HCT116 (cell line): ENCODE results near the gene TBRG4. TPM values are rescaled to one million over a fixed set of nuclear protein-coding genes. Genes with fewer than 3 reads are reported as not detected.

Source experiments
- ATAC-seq: fragments of 200-7000 bp; cut with Tn5 transposase; 2 replicates; pipeline ENCODE4 v1.9.1; 2020; ENCODE audit warnings: mild to moderate bottlenecking, moderate library complexity
- BruUV-seq: library from RNA; stranded (reverse); fragments of 400-500 nt; replicated peaks from 2 replicates; lab custom pipeline; 2021; lab: Mats Ljungman, UMichigan
- CTCF ChIA-PET: fragments of 300-600 bp; sonication (Branson Sonifier 250); formaldehyde crosslinking; loops from one replicate; lab custom pipeline; 2021; ENCODE audit warnings: antibody characterized with exemption; lab: Charles Lee
- POLR2A ChIA-PET: fragments of 300-600, 350-600 bp; sonication (Branson Sonifier 250); formaldehyde crosslinking; loops from one replicate; lab custom pipeline; 2021; ENCODE audit warnings: antibody characterized with exemption; lab: Charles Lee
- RAD21 ChIA-PET, 2 experiments: fragments of 300-600 bp; sonication (Branson Sonifier 250); formaldehyde crosslinking; loops; one replicate each; lab custom pipeline; 2023; ENCODE audit warnings: low total read pairs in 2 of 2; ENCODE audit not compliant: uncharacterized antibody in 2 of 2, unreplicated experiment in 2 of 2, low non-redundant PET in 1 of 2; lab: Charles Lee
- DNase-seq: peaks from one replicate; pipeline ENCODE4 v3.0.0-alpha.2; 2010; ENCODE audit warnings: low read depth, low spot score
- H2AFZ ChIP-seq: fragments of 200-600 bp; shearing (Covaris generic), sonication (generic); 2 replicates; pipeline ENCODE4 v1.6.1; 2017; ENCODE audit warnings: low read depth, mixed run types, mixed read lengths, antibody characterized with exemption, low read length; ENCODE audit not compliant: poor library complexity, severe bottlenecking
- H3K27ac ChIP-seq: 2 replicates; pipeline ENCODE4 v1.5.1; 2012; ENCODE audit warnings: low read depth, low read length
- H3K27me3 ChIP-seq: fragments of 200-600 bp; sonication (generic); 2 replicates; pipeline ENCODE4 v1.6.1; 2016; ENCODE audit warnings: mixed run types, low read length, mixed read lengths; ENCODE audit not compliant: insufficient read depth
- H3K36me3 ChIP-seq, 2 experiments: fragments of 200-500 bp in 1 of 2; fragments of 200-600 bp in 1 of 2; sonication (Bioruptor generic) in 1 of 2; sonication (generic) in 1 of 2; 2 replicates each; pipeline versions ENCODE4 v1.5.1 to v1.6.1; 2014 to 2016; ENCODE audit warnings: low read length in 2 of 2, inconsistent platforms in 1 of 2, mixed read lengths in 1 of 2, mixed run types in 1 of 2; ENCODE audit not compliant: insufficient read depth in 2 of 2, control insufficient read depth in 1 of 2
- H3K4me1 ChIP-seq, 2 experiments: fragments of 200-600 bp in 1 of 2; sonication (generic) in 1 of 2; 2 replicates each; pipeline versions ENCODE4 v1.5.1 to v1.6.1; 2012 to 2017; ENCODE audit warnings: low read length in 2 of 2, inconsistent platforms in 1 of 2, mild to moderate bottlenecking in 1 of 2, mixed read lengths in 1 of 2, mixed run types in 1 of 2, moderate library complexity in 1 of 2; ENCODE audit not compliant: insufficient read depth in 2 of 2, control insufficient read depth in 1 of 2
- H3K4me2 ChIP-seq: fragments of 200-600 bp; sonication (generic); 2 replicates; pipeline ENCODE4 v1.6.1; 2017; ENCODE audit warnings: mixed run types, low read length, mixed read lengths
- H3K4me3 ChIP-seq, 2 experiments: fragments of 200-600 bp in 1 of 2; sonication (generic) in 1 of 2; replicated peaks in 1 of 2; 2 replicates each; pipeline ENCODE4 v1.5.1; 2011 to 2016; ENCODE audit warnings: low read length in 2 of 2, control low read depth in 1 of 2, low read depth in 1 of 2, mild to moderate bottlenecking in 1 of 2, mixed read lengths in 1 of 2, mixed run types in 1 of 2
- H3K79me2 ChIP-seq: fragments of 200-600 bp; sonication (generic); 2 replicates; pipeline ENCODE4 v1.6.1; 2017; ENCODE audit warnings: mild to moderate bottlenecking, mixed run types, low read length, moderate library complexity, mixed read lengths; ENCODE audit not compliant: insufficient read depth
- H3K9ac ChIP-seq: fragments of 200-600 bp; sonication (generic); 2 replicates; pipeline ENCODE4 v1.6.1; 2016; ENCODE audit warnings: low read length, mixed read lengths
- H3K9me2 ChIP-seq: fragments of 200-600 bp; sonication (generic), shearing (Covaris generic); 2 replicates; pipeline ENCODE4 v1.6.1; 2017; ENCODE audit warnings: mixed run types, mild to moderate bottlenecking, moderate library complexity; ENCODE audit not compliant: insufficient read depth
- H3K9me3 ChIP-seq, 2 experiments: fragments of 200-500 bp in 1 of 2; fragments of 200-600 bp in 1 of 2; sonication (Bioruptor generic) in 1 of 2; sonication (generic) in 1 of 2; 2 replicates each; pipeline ENCODE4 v1.6.1; 2014 to 2017; ENCODE audit warnings: low read length in 2 of 2, mixed read lengths in 2 of 2, inconsistent platforms in 1 of 2, low read depth in 1 of 2, mild to moderate bottlenecking in 1 of 2, mixed run types in 1 of 2, moderate library complexity in 1 of 2; ENCODE audit not compliant: control insufficient read depth in 1 of 2, insufficient read depth in 1 of 2
- H4K20me1 ChIP-seq: fragments of 200-600 bp; sonication (generic), shearing (Covaris generic); 2 replicates; pipeline ENCODE4 v1.6.1; 2017; ENCODE audit warnings: mixed run types, mild to moderate bottlenecking, moderate library complexity; ENCODE audit not compliant: insufficient read depth
- ATF3 ChIP-seq: IDR thresholded peaks from 2 replicates; pipeline ENCODE4 v1.6.1; 2012
- EGR1 ChIP-seq: IDR thresholded peaks from 2 replicates; pipeline ENCODE4 v1.6.1; 2012; ENCODE audit warnings: low read depth
- ELF1 ChIP-seq: IDR thresholded peaks from 2 replicates; pipeline ENCODE4 v1.6.1; 2012; ENCODE audit warnings: low read depth, borderline replicate concordance
- EZH2phosphoT487 ChIP-seq: fragments of 200-600 bp; IDR thresholded peaks from 2 replicates; pipeline ENCODE4 v1.6.1; 2018; ENCODE audit warnings: antibody characterized with exemption, borderline replicate concordance
- JUND ChIP-seq: IDR thresholded peaks from 2 replicates; pipeline ENCODE4 v1.6.1; 2012
- REST ChIP-seq: IDR thresholded peaks from 2 replicates; pipeline ENCODE4 v1.6.1; 2012; ENCODE audit warnings: low read depth
- SIN3A ChIP-seq: IDR thresholded peaks from 2 replicates; pipeline ENCODE4 v1.6.1; 2012; ENCODE audit warnings: low read depth
- SP1 ChIP-seq: IDR thresholded peaks from 2 replicates; pipeline ENCODE4 v1.6.1; 2012; ENCODE audit warnings: low read depth
- TCF7L2 ChIP-seq: IDR thresholded peaks from 2 replicates; pipeline ENCODE4 v1.7.0; 2011; ENCODE audit warnings: borderline replicate concordance, inconsistent platforms; ENCODE audit not compliant: insufficient read depth, insufficient read length; ENCODE audit errors: extremely low read depth
- YY1 ChIP-seq: IDR thresholded peaks from 2 replicates; pipeline ENCODE4 v1.6.1; 2011; ENCODE audit warnings: low read length, low read depth, moderate library complexity, mild to moderate bottlenecking; ENCODE audit not compliant: insufficient replicate concordance; ENCODE audit errors: extremely low read depth
- ZBTB33 ChIP-seq: IDR thresholded peaks from 2 replicates; pipeline ENCODE4 v1.6.1; 2011; ENCODE audit warnings: mild to moderate bottlenecking, low read length, moderate library complexity; ENCODE audit not compliant: insufficient replicate concordance; ENCODE audit errors: extremely low read depth
- ZNF274 ChIP-seq: fragments of 200-500 bp; sonication (Bioruptor generic); IDR thresholded peaks from 2 replicates; pipeline ENCODE4 v1.6.1; 2014; ENCODE audit warnings: mild to moderate bottlenecking, low read depth, low read length, inconsistent platforms
- intact Hi-C: fragments of 100-400 bp; cut with micrococcal nuclease; formaldehyde crosslinking; loops from 2 replicates; pipeline ENCODE4 v1.10.0; 2022
- total RNA-seq: library from RNA; stranded (reverse); gene quantifications from one replicate; pipeline ENCODE4 v1.2.1, GENCODE V29; 2021; ENCODE audit not compliant: unreplicated experiment

Gene TBRG4
- total RNA-seq, 1 experiment from 2014 or later: 136 TPM

- H3K79me2 ChIP-seq: peaks cover 39% of the 10 kb centered on the region
- no peaks in the 10 kb centered on the region for H3K9me3 ChIP-seq
- no TSS peak for BruUV-seq
- POLR2A ChIA-PET: interaction anchor here (1.5 to 1.6 kb wide), 2 partner anchors 10 to 126 kb away, joined by 5 to 7 read pairs; no protein-coding TSS in a partner anchor
- ATAC-seq: no peak
- H3K9ac ChIP-seq: peak overlapping the region; percentile 98
- intact Hi-C loops: loop anchor here (5.0 kb wide), 1 partner anchor 125 kb away; no protein-coding TSS in a partner anchor
- peaks cover 11 to 13% of the 10 kb centered on the region in 2 experiments for H3K4me1 ChIP-seq
- H3K4me3 ChIP-seq: peak overlapping the region; percentile 89 to 100
- H3K36me3 ChIP-seq: peaks cover 17 to 18% of the 10 kb centered on the region in 2 experiments
- no peak for DNase-seq
- no peaks in the 10 kb centered on the region for H3K27me3 ChIP-seq
- peak overlapping the region; percentile 87; the same call in 1 of the 2 replicates for H3K27ac ChIP-seq
- H4K20me1 ChIP-seq: peaks cover 8% of the 10 kb centered on the region
- H3K4me2 ChIP-seq: peak overlapping the region; percentile 73
- CTCF ChIA-PET: interaction anchor here (1.9 kb wide), 1 partner anchor 24 kb away, joined by 12 read pairs; no protein-coding TSS in a partner anchor
- RAD21 ChIA-PET: no interaction called here
- no peaks in the 10 kb centered on the region for H3K9me2 ChIP-seq
- no peak for TF ChIP-seq REST
- TF ChIP-seq ELF1: no peak
- TF ChIP-seq SIN3A: no peak
- no peak for TF ChIP-seq YY1
- TF ChIP-seq ZNF274: no peak
- TF ChIP-seq SP1: no peak
- TF ChIP-seq EZH2phosphoT487: no peak
- no peak for TF ChIP-seq TCF7L2
- TF ChIP-seq ATF3: no peak
- no peak for TF ChIP-seq EGR1
- TF ChIP-seq ZBTB33: no peak
- TF ChIP-seq JUND: no peak
- TF ChIP-seq, all 23 proteins: peak for 0
- H2AFZ ChIP-seq: no peak overlapping the region
These were observed 1.2 kb upstream of the TBRG4 start for GRCh38 chr7:45112648-45113047.
